GM18907 (cell line): Measurements from ENCODE around the gene PCDH15.

Experiments
- ATAC-seq: cut with Tn5 transposase; IDR thresholded peaks from one replicate; pipeline ENCODE4 v1.9.1; 2021; ENCODE audit warnings: mild to moderate bottlenecking, moderate library complexity; ENCODE audit not compliant: unreplicated experiment

The PCDH15 gene

GRCh38 chr10:53754596-53755250 is 1046.3 kb downstream of the PCDH15 start:
- no peak for ATAC-seq
